Keratinocyte (primary cell): ENCODE results near the gene RMND5A. TPM values are rescaled to one million over a fixed set of nuclear protein-coding genes. Genes with fewer than 3 reads are reported as not detected.

Source experiments
- DNase-seq: peaks from one replicate; pipeline ENCODE4 v3.0.0-alpha.2; 2011; ENCODE audit warnings: low read depth, missing footprints, low spot score
- FAIRE-seq: peaks from 2 replicates; lab custom pipeline; 2011; peaks lifted over from hg19 to GRCh38; lab: Jason Lieb, UNC
- H2AFZ ChIP-seq: 2 replicates; pipeline ENCODE4 v1.6.0; 2012; ENCODE audit warnings: low read length, control low read depth, inconsistent platforms; ENCODE audit not compliant: control insufficient read depth
- H3K27ac ChIP-seq: 2 replicates; pipeline ENCODE4 v1.5.1; 2011; ENCODE audit warnings: low read length; ENCODE audit not compliant: control insufficient read depth, insufficient read depth
- H3K27me3 ChIP-seq: 3 replicates; pipeline ENCODE4 v1.6.0; 2011; ENCODE audit warnings: low read length; ENCODE audit not compliant: control insufficient read depth, insufficient read depth; ENCODE audit errors: extremely low read depth
- H3K36me3 ChIP-seq, 2 experiments: 2 replicates in 1 of 2; 3 replicates in 1 of 2; pipeline ENCODE4 v1.5.1; 2011; ENCODE audit warnings: low read length in 2 of 2, mild to moderate bottlenecking in 1 of 2; ENCODE audit not compliant: control insufficient read depth in 2 of 2, insufficient read depth in 2 of 2; ENCODE audit errors: extremely low read depth in 1 of 2
- H3K4me1 ChIP-seq: 3 replicates; pipeline ENCODE4 v1.5.1; 2011; ENCODE audit warnings: low read length; ENCODE audit not compliant: control insufficient read depth, insufficient read depth; ENCODE audit errors: extremely low read depth
- H3K4me2 ChIP-seq: 3 replicates; pipeline ENCODE4 v1.6.0; 2011; ENCODE audit warnings: low read depth, low read length; ENCODE audit not compliant: control insufficient read depth, insufficient read depth; ENCODE audit errors: extremely low read depth
- H3K4me3 ChIP-seq, 3 experiments: fragments of 200-600 bp in 1 of 3; sonication (generic) in 1 of 3; 2 replicates in 2 of 3; 3 replicates in 1 of 3; pipeline ENCODE4 v1.5.1; 2011 to 2016; ENCODE audit warnings: low read length in 3 of 3, mild to moderate bottlenecking in 3 of 3, control low read depth in 2 of 3, inconsistent platforms in 1 of 3, low read depth in 1 of 3, mixed read lengths in 1 of 3, mixed run types in 1 of 3, moderate library complexity in 1 of 3; ENCODE audit not compliant: control insufficient read depth in 2 of 3, insufficient read depth in 2 of 3; ENCODE audit errors: extremely low read depth in 1 of 3
- H3K79me2 ChIP-seq: 2 replicates; pipeline ENCODE4 v1.6.0; 2012; ENCODE audit warnings: low read length; ENCODE audit not compliant: control insufficient read depth, insufficient read depth
- H3K9ac ChIP-seq: 3 replicates; pipeline ENCODE4 v1.6.0; 2011; ENCODE audit warnings: low read length; ENCODE audit not compliant: control insufficient read depth, insufficient read depth; ENCODE audit errors: extremely low read depth
- H3K9me1 ChIP-seq: 3 replicates; pipeline ENCODE4 v1.6.0; 2011; ENCODE audit warnings: low read length; ENCODE audit not compliant: control insufficient read depth, insufficient read depth; ENCODE audit errors: extremely low read depth
- H3K9me3 ChIP-seq: 2 replicates; pipeline ENCODE4 v1.5.1; 2012; ENCODE audit warnings: low read depth, low read length; ENCODE audit not compliant: control insufficient read depth
- H4K20me1 ChIP-seq: 3 replicates; pipeline ENCODE4 v1.6.0; 2011; ENCODE audit warnings: low read length; ENCODE audit not compliant: control insufficient read depth, insufficient read depth; ENCODE audit errors: extremely low read depth
- CTCF ChIP-seq, 3 experiments: IDR thresholded peaks in 1 of 3; conservative IDR thresholded peaks in 1 of 3; optimal IDR thresholded peaks in 1 of 3; 2 replicates in 2 of 3; 3 replicates in 1 of 3; pipeline versions ENCODE3 to v1.5.1; 2011; ENCODE audit warnings: low read length in 3 of 3, mild to moderate bottlenecking in 3 of 3, moderate library complexity in 2 of 3, control low read depth in 1 of 3, inconsistent platforms in 1 of 3; ENCODE audit not compliant: insufficient read depth in 2 of 3; ENCODE audit errors: extremely low read depth in 1 of 3
- EZH2 ChIP-seq: IDR thresholded peaks from one replicate; pipeline ENCODE4 v1.6.1; 2012; ENCODE audit warnings: inconsistent platforms, mild to moderate bottlenecking, low read length, moderate library complexity
- dilution Hi-C: fragments of 300-500 bp; cut with MboI; formaldehyde crosslinking; loops from one replicate; pipeline ENCODE4 v1.7.0; 2020; ENCODE audit warnings: low sequenced_read_pairs; ENCODE audit not compliant: extremely low pct_ligation_motif_present
- polyA plus RNA-seq, 5 experiments: library from polyadenylated mRNA; depleted of rRNA in 3 of 5; stranded (reverse) in 3 of 5; stranded (forward) in 1 of 5; unstranded in 1 of 5; fragments of >200 nt; gene quantifications; 1 replicate in 1 of 5; 2 replicates in 3 of 5; 3 replicates in 1 of 5; pipeline versions ENCODE4 v1.2.1 to v1.2.3, GENCODE V29; 2011 to 2012; ENCODE audit warnings: missing spikeins in 2 of 5, low read depth in 1 of 5, low replicate concordance in 1 of 5

RMND5A gene
- polyA plus RNA-seq, 1 donor (not counting 4 experiments of a cell fraction or from before 2014, with no cell fraction given) = 26.0 TPM

- H3K9me3 ChIP-seq = peaks cover 2% of the 10 kb centered on the region
- DNase-seq (no peak), FAIRE-seq (no peak)
- H3K9me1 ChIP-seq = no peaks in the 10 kb centered on the region
- H3K4me3 ChIP-seq = no peak overlapping the region
- dilution Hi-C loops = no loop called here
- no peak overlapping the region for H3K4me2 ChIP-seq
- H3K79me2 ChIP-seq = peaks cover 24% of the 10 kb centered on the region
- no peaks in the 10 kb centered on the region for H3K4me1 ChIP-seq
- peaks cover 3 to 7% of the 10 kb centered on the region in 2 experiments for H3K36me3 ChIP-seq
- no peak overlapping the region for H2AFZ ChIP-seq
- no peak for TF ChIP-seq EZH2
- no peak for TF ChIP-seq CTCF (optimal IDR thresholded peaks at IDR 0.05 in 1 of 3, IDR thresholded peaks at IDR 0.05 in 1 of 3, conservative IDR thresholded peaks at IDR 0.05 in 1 of 3; ENCODE audit: extremely low read depth in 1 of 3, insufficient read depth in 2 of 3, low read length in 3 of 3)
- H4K20me1 ChIP-seq = no peaks in the 10 kb centered on the region
- no peak overlapping the region for H3K27ac ChIP-seq
- H3K27me3 ChIP-seq = no peaks in the 10 kb centered on the region
- H3K9ac ChIP-seq = no peak overlapping the region
Observed at GRCh38 chr2:86753606-86754005, 33.5 kb downstream of the RMND5A start.

- FAIRE-seq (no peak), DNase-seq (no peak)
- Histone ChIP-seq H3K4me2 (no peak overlapping the region), H4K20me1 (no peaks in the 10 kb centered on the region), H3K9ac (no peak overlapping the region), H3K9me1 (no peaks in the 10 kb centered on the region), H3K4me3 (no peak overlapping the region), H3K79me2 (peaks cover 3% of the 10 kb centered on the region), H3K4me1 (no peaks in the 10 kb centered on the region), H3K27ac (no peak overlapping the region), H3K36me3 (peaks cover 0 to 6% of the 10 kb centered on the region in 2 experiments), H2AFZ (no peak overlapping the region), H3K27me3 (no peaks in the 10 kb centered on the region), H3K9me3 (no peaks in the 10 kb centered on the region)
- TF ChIP-seq EZH2 = no peak
- no peak for TF ChIP-seq CTCF (optimal IDR thresholded peaks at IDR 0.05 in 1 of 3, IDR thresholded peaks at IDR 0.05 in 1 of 3, conservative IDR thresholded peaks at IDR 0.05 in 1 of 3; ENCODE audit: extremely low read depth in 1 of 3, insufficient read depth in 2 of 3, low read length in 3 of 3)
- dilution Hi-C loops = no loop called here
Observed at GRCh38 chr2:86758405-86758804, 38.3 kb downstream of the RMND5A start.
